Measurements from ENCODE around the gene PRSS33.

PRSS33 gene

GRCh38 chr16:2741168-2741567 lies 46.2 kb downstream of the PRSS33 start:
- no peak for DNase-seq (ENCODE audit: low spot score)

- no peak for DNase-seq (ENCODE audit: low spot score)
These were observed 46.9 kb downstream of the PRSS33 start for GRCh38 chr16:2740476-2740875.

GRCh38 chr16:2739625-2740430 lies 47.5 kb downstream of the PRSS33 start:
- no peak for DNase-seq (ENCODE audit: low spot score)

DNA sequence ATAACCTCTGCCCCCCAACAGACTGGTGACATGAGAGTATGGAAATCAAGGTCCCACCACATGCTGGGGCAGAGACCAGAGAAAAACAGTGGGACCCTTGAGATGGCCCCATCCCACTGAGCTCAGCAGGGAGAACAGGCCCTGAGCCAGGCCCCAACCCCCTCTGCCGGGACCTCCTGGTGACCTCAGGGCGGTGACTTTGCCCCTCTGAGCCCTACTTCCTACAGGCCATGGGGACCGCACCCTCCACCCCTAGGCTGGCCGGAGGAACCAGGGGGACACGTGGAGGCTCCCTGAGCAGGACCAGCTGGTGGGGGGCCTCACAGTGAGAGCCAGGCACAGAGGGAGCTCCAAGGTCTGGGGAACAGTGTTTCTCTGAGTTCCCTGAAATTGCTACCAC lies 48.7 kb downstream of the PRSS33 start:
- no peak for DNase-seq (ENCODE audit: low spot score)

- DNase-seq (ENCODE audit: low spot score): no peak
These were observed 49.4 kb downstream of the PRSS33 start for GRCh38 chr16:2737895-2738418.

DNA sequence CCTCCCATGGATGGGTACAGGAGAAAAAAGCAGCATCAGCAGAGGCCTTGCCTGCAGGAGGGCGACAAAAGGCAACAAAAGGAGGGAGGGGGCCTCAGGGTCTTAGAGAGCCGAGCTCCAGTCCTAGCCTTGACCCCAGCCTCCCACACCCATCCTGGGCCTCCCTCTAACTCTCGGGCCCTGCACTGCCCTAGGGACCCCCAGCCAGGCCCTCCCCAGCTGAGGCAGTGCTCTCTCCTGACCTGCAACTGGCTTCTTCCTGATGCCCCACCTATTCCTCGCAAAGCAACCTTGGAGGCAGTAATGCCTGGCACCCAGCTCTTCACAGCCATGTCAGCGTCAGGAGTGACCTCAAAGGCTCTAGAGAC lies 50.1 kb downstream of the PRSS33 start:
- DNase-seq (ENCODE audit: low spot score): no peak

GRCh38 chr16:2736476-2737237 lies 50.7 kb downstream of the PRSS33 start:
- DNase-seq (ENCODE audit: low spot score): no peak

- DNase-seq (ENCODE audit: low spot score): no peak
These were observed 52.4 kb downstream of the PRSS33 start for GRCh38 chr16:2734844-2735515.
